Chondrocyte (in vitro differentiated cells): Measurements from ENCODE around the gene GNAS. TPM values are rescaled to one million over a fixed set of nuclear protein-coding genes. Genes with fewer than 3 reads are reported as not detected.

Experiments
- DNase-seq: peaks from one replicate; pipeline ENCODE4 v3.0.0; 2021; ENCODE audit warnings: mixed read lengths, low spot score
- H3K27ac Mint-ChIP-seq: one replicate; pipeline ENCODE4 v1.8.0; 2021; ENCODE audit warnings: mild to moderate bottlenecking, moderate library complexity, mixed read lengths; ENCODE audit not compliant: unreplicated experiment
- H3K27me3 Mint-ChIP-seq: 2 replicates; pipeline ENCODE4 v1.8.0; 2021; ENCODE audit warnings: low read depth, mixed read lengths
- H3K36me3 Mint-ChIP-seq: 2 replicates; pipeline ENCODE4 v1.8.0; 2021; ENCODE audit warnings: low read depth, mixed read lengths
- H3K4me1 Mint-ChIP-seq: 2 replicates; pipeline ENCODE4 v1.8.0; 2021; ENCODE audit warnings: low read depth, mild to moderate bottlenecking, mixed read lengths
- H3K4me3 Mint-ChIP-seq: one replicate; pipeline ENCODE4 v1.8.0; 2021; ENCODE audit warnings: mild to moderate bottlenecking, moderate library complexity, mixed read lengths; ENCODE audit not compliant: unreplicated experiment
- H3K9me3 Mint-ChIP-seq: 2 replicates; pipeline ENCODE4 v1.8.0; 2021; ENCODE audit warnings: low read depth, mixed read lengths
- CTCF ChIP-seq: fragments of 200-600 bp; sonication (generic); IDR thresholded peaks from 2 replicates; pipeline ENCODE4 v1.5.0; 2021; ENCODE audit warnings: antibody characterized with exemption, mild to moderate bottlenecking, moderate library complexity
- total RNA-seq: library from RNA; stranded (reverse); gene quantifications from 3 replicates; pipeline ENCODE4 v1.2.1, GENCODE V29; 2021

The GNAS gene
- total RNA-seq, 1 donor from 2014 or later = 1,374 TPM

GRCh38 chr20:58899512-58899911 lies 47.0 kb downstream of the GNAS start:
- H3K27ac Mint-ChIP-seq = peak overlapping the region; percentile 38
- DNase-seq = no peak
- TF ChIP-seq CTCF = no peak
- H3K4me1 Mint-ChIP-seq = peaks cover 79% of the 10 kb centered on the region
- peaks cover 12% of the 10 kb centered on the region for H3K36me3 Mint-ChIP-seq
- no peaks in the 10 kb centered on the region for H3K9me3 Mint-ChIP-seq
- no peak overlapping the region for H3K4me3 Mint-ChIP-seq
- H3K27me3 Mint-ChIP-seq = no peaks in the 10 kb centered on the region

GRCh38 chr20:58900397-58900796 lies 47.9 kb downstream of the GNAS start:
- H3K4me1 Mint-ChIP-seq = peaks cover 76% of the 10 kb centered on the region
- H3K4me3 Mint-ChIP-seq = no peak overlapping the region
- peak overlapping the region; percentile 52 for H3K27ac Mint-ChIP-seq
- peaks cover 18% of the 10 kb centered on the region for H3K36me3 Mint-ChIP-seq
- H3K27me3 Mint-ChIP-seq = no peaks in the 10 kb centered on the region
- no peak for DNase-seq
- no peaks in the 10 kb centered on the region for H3K9me3 Mint-ChIP-seq
- TF ChIP-seq CTCF = no peak

GRCh38 chr20:58901488-58902402 lies 49.2 kb downstream of the GNAS start:
- no peak overlapping the region for H3K27ac Mint-ChIP-seq
- H3K4me1 Mint-ChIP-seq = peaks cover 71% of the 10 kb centered on the region
- H3K27me3 Mint-ChIP-seq = no peaks in the 10 kb centered on the region
- H3K36me3 Mint-ChIP-seq = peaks cover 23% of the 10 kb centered on the region
- H3K9me3 Mint-ChIP-seq = no peaks in the 10 kb centered on the region
- no peak overlapping the region for H3K4me3 Mint-ChIP-seq
- no peak for TF ChIP-seq CTCF
- DNase-seq = no peak

GRCh38 chr20:58903614-58904013 lies 51.1 kb downstream of the GNAS start:
- peaks cover 74% of the 10 kb centered on the region for H3K4me1 Mint-ChIP-seq
- H3K4me3 Mint-ChIP-seq = no peak overlapping the region
- DNase-seq = no peak
- no peaks in the 10 kb centered on the region for H3K27me3 Mint-ChIP-seq
- no peak for TF ChIP-seq CTCF
- H3K9me3 Mint-ChIP-seq = no peaks in the 10 kb centered on the region
- H3K36me3 Mint-ChIP-seq = peaks cover 35% of the 10 kb centered on the region
- H3K27ac Mint-ChIP-seq = peak overlapping the region; percentile 17

GRCh38 chr20:58905236-58905635 lies 52.7 kb downstream of the GNAS start:
- Mint-ChIP-seq H3K27ac (peak overlapping the region; percentile 11), H3K9me3 (no peaks in the 10 kb centered on the region), H3K36me3 (peaks cover 47% of the 10 kb centered on the region), H3K27me3 (no peaks in the 10 kb centered on the region), H3K4me3 (no peak overlapping the region), H3K4me1 (peaks cover 71% of the 10 kb centered on the region)
- no peak for TF ChIP-seq CTCF
- no peak for DNase-seq
